ENCODE measurements around the gene SYNJ2.

Gene SYNJ2

GRCh38 chr6:158015188-158015506 is 33.5 kb downstream of the SYNJ2 start:
- no peak for DNase-seq

GRCh38 chr6:158016571-158017383 is 35.1 kb downstream of the SYNJ2 start:
- DNase-seq = no peak

GRCh38 chr6:158017621-158018040 is 36.0 kb downstream of the SYNJ2 start:
- no peak for DNase-seq

- no peak for DNase-seq
These were observed 36.5 kb downstream of the SYNJ2 start for GRCh38 chr6:158018041-158018771.

GRCh38 chr6:158018851-158019361 is 37.2 kb downstream of the SYNJ2 start:
- DNase-seq = no peak

- DNase-seq = no peak
These were observed 37.8 kb downstream of the SYNJ2 start for GRCh38 chr6:158019416-158019815.

GRCh38 chr6:158020272-158020711 is 38.6 kb downstream of the SYNJ2 start:
- DNase-seq = no peak

GRCh38 chr6:158020811-158021210 is 39.1 kb downstream of the SYNJ2 start:
- no peak for DNase-seq

- no peak for DNase-seq
These were observed 39.7 kb downstream of the SYNJ2 start for GRCh38 chr6:158021376-158021775.

GRCh38 chr6:158021814-158022748 is 40.4 kb downstream of the SYNJ2 start:
- no peak for DNase-seq

GRCh38 chr6:158022749-158023596 is 41.3 kb downstream of the SYNJ2 start:
- DNase-seq = no peak

- DNase-seq = no peak
These were observed 41.9 kb downstream of the SYNJ2 start for GRCh38 chr6:158023597-158023939.

- DNase-seq = no peak
These were observed 43.1 kb downstream of the SYNJ2 start for GRCh38 chr6:158024566-158025297.

GRCh38 chr6:158026054-158026900 is 44.6 kb downstream of the SYNJ2 start:
- DNase-seq = peak; percentile 90 to 98

GRCh38 chr6:158026901-158027589 is 45.4 kb downstream of the SYNJ2 start:
- DNase-seq = no peak

GRCh38 chr6:158027590-158028285 is 46.1 kb downstream of the SYNJ2 start:
- DNase-seq = no peak

- no peak for DNase-seq
These were observed 46.8 kb downstream of the SYNJ2 start for GRCh38 chr6:158028421-158028820.

- no peak for DNase-seq
These were observed 47.2 kb downstream of the SYNJ2 start for GRCh38 chr6:158028876-158029275.

- DNase-seq = no peak
These were observed 48.1 kb downstream of the SYNJ2 start for GRCh38 chr6:158029668-158030230.

Measured in bone marrow (tissue), 2 donors.